HepG2 (cell line): ENCODE data around the gene PLCL2. TPM values are rescaled to one million over a fixed set of nuclear protein-coding genes. Genes with fewer than 3 reads are reported as not detected.

Experiments used
- ATAC-seq: fragments of 200-7000 bp; cut with Tn5 transposase; 3 replicates; pipeline ENCODE4 v1.9.1; 2020; ENCODE audit warnings: mild to moderate bottlenecking, moderate library complexity
- BruUV-seq: library from RNA; stranded (reverse); fragments of 400-500 nt; replicated peaks from 2 replicates; lab custom pipeline; 2021; lab: Mats Ljungman, UMichigan
- CTCF ChIA-PET: fragments of 300-600 bp; formaldehyde crosslinking; extraction: SDS; loops from one replicate; lab custom pipeline; 2021; ENCODE audit warnings: low total read pairs, inconsistent platforms, low intra/inter-chr PET ratio; lab: Yijun Ruan, JAX
- POLR2A ChIA-PET: fragments of 350-600 bp; sonication (Branson Sonifier 250); formaldehyde crosslinking; loops from one replicate; lab custom pipeline; 2020; ENCODE audit warnings: antibody characterized with exemption, inconsistent platforms; lab: Yijun Ruan, JAX
- DNase-seq: peaks from one replicate; pipeline ENCODE4 v3.0.0-alpha.2; 2015; ENCODE audit warnings: low spot score
- FAIRE-seq: peaks from 3 replicates; lab custom pipeline; 2011; peaks lifted over from hg19 to GRCh38; lab: Jason Lieb, UNC
- H2AFZ ChIP-seq: one replicate; pipeline ENCODE4 v1.6.1; 2011; ENCODE audit warnings: low read length, inconsistent platforms
- H3K27ac ChIP-seq: fragments of 300-600 bp; 3 replicates; pipeline ENCODE4 v1.8.0; 2011; ENCODE audit warnings: mixed run types, mild to moderate bottlenecking, mixed read lengths, low read length, inconsistent platforms; ENCODE audit not compliant: insufficient read depth; ENCODE audit errors: extremely low read length
- H3K27me3 ChIP-seq, 2 experiments: fragments of 200-600 bp in 1 of 2; 2 replicates in 1 of 2; 3 replicates in 1 of 2; pipeline versions ENCODE4 v1.6.0 to v1.8.0; 2011; ENCODE audit warnings: low read length in 2 of 2, mild to moderate bottlenecking in 2 of 2, moderate library complexity in 2 of 2, inconsistent platforms in 1 of 2; ENCODE audit not compliant: insufficient read depth in 2 of 2, control insufficient read depth in 1 of 2
- H3K36me3 ChIP-seq, 2 experiments: fragments of 200-600 bp in 1 of 2; replicated peaks in 1 of 2; 2 replicates in 1 of 2; 3 replicates in 1 of 2; pipeline versions ENCODE4 v1.5.1 to v1.8.0; 2011; ENCODE audit warnings: low read length in 2 of 2, inconsistent platforms in 1 of 2; ENCODE audit not compliant: insufficient read depth in 2 of 2, control insufficient read depth in 1 of 2
- H3K4me1 ChIP-seq: 2 replicates; pipeline ENCODE4 v1.5.1; 2012; ENCODE audit warnings: low read length, inconsistent platforms; ENCODE audit not compliant: insufficient read depth
- H3K4me2 ChIP-seq: 2 replicates; pipeline ENCODE4 v1.6.0; 2011; ENCODE audit warnings: low read depth, low read length, inconsistent platforms
- H3K4me3 ChIP-seq, 3 experiments: fragments of 200-600 bp in 1 of 3; sonication (generic), shearing (Covaris generic) in 1 of 3; replicated peaks in 1 of 3; 2 replicates each; pipeline ENCODE4 v1.5.1; 2011 to 2016; ENCODE audit warnings: low read length in 3 of 3, inconsistent platforms in 2 of 3, low read depth in 2 of 3, mild to moderate bottlenecking in 2 of 3, control low read depth in 1 of 3, mixed read lengths in 1 of 3; ENCODE audit not compliant: insufficient read depth in 1 of 3
- H3K79me2 ChIP-seq: one replicate; pipeline ENCODE4 v1.6.1; 2011; ENCODE audit warnings: low read length, inconsistent platforms; ENCODE audit not compliant: insufficient read depth
- H3K9ac ChIP-seq: 2 replicates; pipeline ENCODE4 v1.6.0; 2011; ENCODE audit warnings: mild to moderate bottlenecking, low read depth, low read length, inconsistent platforms; ENCODE audit not compliant: insufficient read depth
- H3K9me3 ChIP-seq: 2 replicates; pipeline ENCODE4 v1.5.1; 2012; ENCODE audit warnings: mild to moderate bottlenecking, low read length
- H4K20me1 ChIP-seq: 2 replicates; pipeline ENCODE4 v1.6.0; 2011; ENCODE audit warnings: inconsistent platforms, mild to moderate bottlenecking, low read length, moderate library complexity; ENCODE audit not compliant: insufficient read depth
- MXI1 ChIP-seq: IDR thresholded peaks from 3 replicates; pipeline ENCODE4 v1.6.1; 2012; ENCODE audit warnings: low read depth, low read length, inconsistent platforms, borderline replicate concordance
- PHF20 ChIP-seq: sonication (generic); formaldehyde crosslinking; IDR thresholded peaks from 2 replicates; pipeline ENCODE4 v1.5.0; 2020; ENCODE audit warnings: mild to moderate bottlenecking, missing genetic modification reagents
- PITX1 ChIP-seq: sonication (generic); formaldehyde crosslinking; IDR thresholded peaks from 2 replicates; pipeline ENCODE4 v1.5.1; 2020; ENCODE audit warnings: mild to moderate bottlenecking, missing genetic modification reagents
- SP1 ChIP-seq, 2 experiments: fragments of 450-650 bp in 1 of 2; sonication (generic) in 1 of 2; formaldehyde crosslinking in 1 of 2; IDR thresholded peaks; 2 replicates each; pipeline versions ENCODE4 v1.4.0 to v1.6.1; 2016 to 2020; ENCODE audit warnings: missing genetic modification reagents in 1 of 2
- ZFP90 ChIP-seq: sonication (generic); formaldehyde crosslinking; IDR thresholded peaks from 2 replicates; pipeline ENCODE4 v1.8.0; 2022; ENCODE audit warnings: missing genetic modification reagents, mild to moderate bottlenecking, inconsistent platforms, borderline replicate concordance
- WGBS: methylation state at CpG from one replicate; pipeline ENCODE4 v1.1.6; 2017; ENCODE audit warnings: low lambda C conversion rate; 5-methylcytosine and 5-hydroxymethylcytosine counted together
- in situ Hi-C: cut with HindIII; loops from 2 replicates; pipeline ENCODE4 v1.10.0; 2017; ENCODE audit warnings: low pct_unique_long_range_greater_than_20kb; ENCODE audit not compliant: extremely low pct_ligation_motif_present
- intact Hi-C: fragments of 100-400 bp; cut with micrococcal nuclease; formaldehyde crosslinking; loops from one replicate; pipeline ENCODE4 v1.10.0; 2022; ENCODE audit not compliant: unreplicated experiment
- polyA plus RNA-seq, 8 experiments: library from polyadenylated mRNA; depleted of rRNA in 3 of 8; stranded (reverse) in 7 of 8; unstranded in 1 of 8; fragments of >200 nt; fragmentation: Illumina TruSeq in 4 of 8; extraction: Trizol in 4 of 8; gene quantifications; 2 replicates each; pipeline versions ENCODE4 v1.2.1 to v1.2.3, GENCODE V29; 2011 to 2016; ENCODE audit warnings: low read depth in 4 of 8, missing spikeins in 1 of 8, mixed read lengths in 1 of 8; ENCODE audit not compliant: insufficient read depth in 1 of 8
- total RNA-seq, 5 experiments: library from RNA; depleted of rRNA; stranded (reverse); fragments of >200 nt; fragmentation: Illumina TruSeq; extraction: Trizol; gene quantifications; 2 replicates each; pipeline ENCODE4 v1.2.3, GENCODE V29; 2016; ENCODE audit warnings: low read depth in 1 of 5
- TF ChIP-seq, protein P1 (sequence below): IDR thresholded peaks from 2 replicates; pipeline ENCODE4 v1.6.1; 2016
- TF ChIP-seq, protein P2 (sequence below): sonication (generic); formaldehyde crosslinking; IDR thresholded peaks from 2 replicates; pipeline ENCODE4 v1.8.0; 2022; ENCODE audit warnings: mild to moderate bottlenecking, missing genetic modification reagents, moderate library complexity
- TF ChIP-seq, protein P3 (sequence below): sonication (generic); formaldehyde crosslinking; IDR thresholded peaks from 2 replicates; pipeline ENCODE4 v1.4.0; 2020; ENCODE audit warnings: missing genetic modification reagents
- TF ChIP-seq, protein P4 (sequence below): sonication (generic); formaldehyde crosslinking; IDR thresholded peaks from 2 replicates; pipeline ENCODE4 v1.4.0; 2020; ENCODE audit warnings: missing genetic modification reagents, borderline replicate concordance
- TF ChIP-seq, protein P5 (sequence below): sonication (generic); formaldehyde crosslinking; IDR thresholded peaks from 2 replicates; pipeline ENCODE4 v1.4.0; 2020; ENCODE audit warnings: mild to moderate bottlenecking, missing genetic modification reagents

PLCL2 gene
- total and polyA plus RNA-seq, 2 of the 13 experiments (the other 11 are each of a cell fraction or from before 2014, with no cell fraction given), result not detected

DNA sequence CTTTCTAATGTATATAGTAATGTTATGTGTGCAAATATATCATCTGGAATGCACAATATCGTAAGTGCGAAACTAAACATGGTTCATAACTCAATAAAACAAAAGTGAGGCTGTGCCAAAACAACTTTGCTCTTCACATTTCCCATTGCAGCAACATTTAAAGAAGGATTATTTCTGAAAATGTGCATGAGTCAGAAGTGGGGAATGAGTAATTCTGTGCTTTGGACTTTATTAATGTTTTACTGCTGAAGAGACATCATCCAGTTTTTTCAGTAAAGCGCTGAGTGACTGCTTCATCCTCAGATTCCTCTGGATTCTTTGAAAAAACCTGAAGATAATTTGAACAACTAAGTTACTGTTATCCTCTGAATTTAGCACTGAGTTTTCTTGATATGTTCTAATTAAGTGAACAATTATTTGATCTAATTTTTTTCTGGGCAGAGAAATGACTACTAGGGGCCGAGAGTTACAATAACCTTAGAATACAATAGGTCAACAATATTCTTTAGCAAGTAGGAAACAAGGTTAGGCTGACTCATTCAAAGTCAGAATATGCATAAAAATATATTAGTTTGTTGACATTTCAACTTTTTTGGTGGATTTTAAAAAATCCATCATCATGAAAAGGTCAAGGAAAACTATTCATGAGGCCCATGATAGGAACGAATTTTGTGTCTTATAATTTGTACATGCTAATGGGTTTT lies 20.0 kb upstream of the PLCL2 start:
- 2% methylated on average over 5 of the region's 5 CpGs for WGBS
- Histone ChIP-seq H3K79me2 (no peaks in the 10 kb centered on the region), H3K9ac (no peak overlapping the region)
- TF ChIP-seq SP1 (IDR thresholded peaks at IDR 0.05) (no peak), SP1 (CRISPR knock-in tag; IDR thresholded peaks at IDR 0.05) (no peak), ZFP90 (no peak), PITX1 (no peak), PHF20 (CRISPR knock-in tag) (no peak), MXI1 (no peak)
- TF ChIP-seq, protein P1, sequence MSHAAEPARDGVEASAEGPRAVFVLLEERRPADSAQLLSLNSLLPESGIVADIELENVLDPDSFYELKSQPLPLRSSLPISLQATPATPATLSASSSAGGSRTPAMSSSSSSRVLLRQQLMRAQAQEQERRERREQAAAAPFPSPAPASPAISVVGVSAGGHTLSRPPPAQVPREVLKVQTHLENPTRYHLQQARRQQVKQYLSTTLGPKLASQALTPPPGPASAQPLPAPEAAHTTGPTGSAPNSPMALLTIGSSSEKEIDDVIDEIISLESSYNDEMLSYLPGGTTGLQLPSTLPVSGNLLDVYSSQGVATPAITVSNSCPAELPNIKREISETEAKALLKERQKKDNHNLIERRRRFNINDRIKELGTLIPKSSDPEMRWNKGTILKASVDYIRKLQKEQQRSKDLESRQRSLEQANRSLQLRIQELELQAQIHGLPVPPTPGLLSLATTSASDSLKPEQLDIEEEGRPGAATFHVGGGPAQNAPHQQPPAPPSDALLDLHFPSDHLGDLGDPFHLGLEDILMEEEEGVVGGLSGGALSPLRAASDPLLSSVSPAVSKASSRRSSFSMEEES, result no peak
- TF ChIP-seq, protein P2, sequence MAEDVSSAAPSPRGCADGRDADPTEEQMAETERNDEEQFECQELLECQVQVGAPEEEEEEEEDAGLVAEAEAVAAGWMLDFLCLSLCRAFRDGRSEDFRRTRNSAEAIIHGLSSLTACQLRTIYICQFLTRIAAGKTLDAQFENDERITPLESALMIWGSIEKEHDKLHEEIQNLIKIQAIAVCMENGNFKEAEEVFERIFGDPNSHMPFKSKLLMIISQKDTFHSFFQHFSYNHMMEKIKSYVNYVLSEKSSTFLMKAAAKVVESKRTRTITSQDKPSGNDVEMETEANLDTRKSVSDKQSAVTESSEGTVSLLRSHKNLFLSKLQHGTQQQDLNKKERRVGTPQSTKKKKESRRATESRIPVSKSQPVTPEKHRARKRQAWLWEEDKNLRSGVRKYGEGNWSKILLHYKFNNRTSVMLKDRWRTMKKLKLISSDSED (CRISPR knock-in tag), result no peak
- TF ChIP-seq, protein P3, sequence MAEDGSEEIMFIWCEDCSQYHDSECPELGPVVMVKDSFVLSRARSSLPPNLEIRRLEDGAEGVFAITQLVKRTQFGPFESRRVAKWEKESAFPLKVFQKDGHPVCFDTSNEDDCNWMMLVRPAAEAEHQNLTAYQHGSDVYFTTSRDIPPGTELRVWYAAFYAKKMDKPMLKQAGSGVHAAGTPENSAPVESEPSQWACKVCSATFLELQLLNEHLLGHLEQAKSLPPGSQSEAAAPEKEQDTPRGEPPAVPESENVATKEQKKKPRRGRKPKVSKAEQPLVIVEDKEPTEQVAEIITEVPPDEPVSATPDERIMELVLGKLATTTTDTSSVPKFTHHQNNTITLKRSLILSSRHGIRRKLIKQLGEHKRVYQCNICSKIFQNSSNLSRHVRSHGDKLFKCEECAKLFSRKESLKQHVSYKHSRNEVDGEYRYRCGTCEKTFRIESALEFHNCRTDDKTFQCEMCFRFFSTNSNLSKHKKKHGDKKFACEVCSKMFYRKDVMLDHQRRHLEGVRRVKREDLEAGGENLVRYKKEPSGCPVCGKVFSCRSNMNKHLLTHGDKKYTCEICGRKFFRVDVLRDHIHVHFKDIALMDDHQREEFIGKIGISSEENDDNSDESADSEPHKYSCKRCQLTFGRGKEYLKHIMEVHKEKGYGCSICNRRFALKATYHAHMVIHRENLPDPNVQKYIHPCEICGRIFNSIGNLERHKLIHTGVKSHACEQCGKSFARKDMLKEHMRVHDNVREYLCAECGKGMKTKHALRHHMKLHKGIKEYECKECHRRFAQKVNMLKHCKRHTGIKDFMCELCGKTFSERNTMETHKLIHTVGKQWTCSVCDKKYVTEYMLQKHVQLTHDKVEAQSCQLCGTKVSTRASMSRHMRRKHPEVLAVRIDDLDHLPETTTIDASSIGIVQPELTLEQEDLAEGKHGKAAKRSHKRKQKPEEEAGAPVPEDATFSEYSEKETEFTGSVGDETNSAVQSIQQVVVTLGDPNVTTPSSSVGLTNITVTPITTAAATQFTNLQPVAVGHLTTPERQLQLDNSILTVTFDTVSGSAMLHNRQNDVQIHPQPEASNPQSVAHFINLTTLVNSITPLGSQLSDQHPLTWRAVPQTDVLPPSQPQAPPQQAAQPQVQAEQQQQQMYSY (CRISPR knock-in tag), result no peak
- TF ChIP-seq, protein P4, sequence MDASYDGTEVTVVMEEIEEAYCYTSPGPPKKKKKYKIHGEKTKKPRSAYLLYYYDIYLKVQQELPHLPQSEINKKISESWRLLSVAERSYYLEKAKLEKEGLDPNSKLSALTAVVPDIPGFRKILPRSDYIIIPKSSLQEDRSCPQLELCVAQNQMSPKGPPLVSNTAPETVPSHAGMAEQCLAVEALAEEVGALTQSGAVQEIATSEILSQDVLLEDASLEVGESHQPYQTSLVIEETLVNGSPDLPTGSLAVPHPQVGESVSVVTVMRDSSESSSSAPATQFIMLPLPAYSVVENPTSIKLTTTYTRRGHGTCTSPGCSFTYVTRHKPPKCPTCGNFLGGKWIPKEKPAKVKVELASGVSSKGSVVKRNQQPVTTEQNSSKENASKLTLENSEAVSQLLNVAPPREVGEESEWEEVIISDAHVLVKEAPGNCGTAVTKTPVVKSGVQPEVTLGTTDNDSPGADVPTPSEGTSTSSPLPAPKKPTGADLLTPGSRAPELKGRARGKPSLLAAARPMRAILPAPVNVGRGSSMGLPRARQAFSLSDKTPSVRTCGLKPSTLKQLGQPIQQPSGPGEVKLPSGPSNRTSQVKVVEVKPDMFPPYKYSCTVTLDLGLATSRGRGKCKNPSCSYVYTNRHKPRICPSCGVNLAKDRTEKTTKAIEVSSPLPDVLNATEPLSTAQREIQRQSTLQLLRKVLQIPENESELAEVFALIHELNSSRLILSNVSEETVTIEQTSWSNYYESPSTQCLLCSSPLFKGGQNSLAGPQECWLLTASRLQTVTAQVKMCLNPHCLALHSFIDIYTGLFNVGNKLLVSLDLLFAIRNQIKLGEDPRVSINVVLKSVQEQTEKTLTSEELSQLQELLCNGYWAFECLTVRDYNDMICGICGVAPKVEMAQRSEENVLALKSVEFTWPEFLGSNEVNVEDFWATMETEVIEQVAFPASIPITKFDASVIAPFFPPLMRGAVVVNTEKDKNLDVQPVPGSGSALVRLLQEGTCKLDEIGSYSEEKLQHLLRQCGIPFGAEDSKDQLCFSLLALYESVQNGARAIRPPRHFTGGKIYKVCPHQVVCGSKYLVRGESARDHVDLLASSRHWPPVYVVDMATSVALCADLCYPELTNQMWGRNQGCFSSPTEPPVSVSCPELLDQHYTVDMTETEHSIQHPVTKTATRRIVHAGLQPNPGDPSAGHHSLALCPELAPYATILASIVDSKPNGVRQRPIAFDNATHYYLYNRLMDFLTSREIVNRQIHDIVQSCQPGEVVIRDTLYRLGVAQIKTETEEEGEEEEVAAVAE, result no peak
- TF ChIP-seq, protein P5, sequence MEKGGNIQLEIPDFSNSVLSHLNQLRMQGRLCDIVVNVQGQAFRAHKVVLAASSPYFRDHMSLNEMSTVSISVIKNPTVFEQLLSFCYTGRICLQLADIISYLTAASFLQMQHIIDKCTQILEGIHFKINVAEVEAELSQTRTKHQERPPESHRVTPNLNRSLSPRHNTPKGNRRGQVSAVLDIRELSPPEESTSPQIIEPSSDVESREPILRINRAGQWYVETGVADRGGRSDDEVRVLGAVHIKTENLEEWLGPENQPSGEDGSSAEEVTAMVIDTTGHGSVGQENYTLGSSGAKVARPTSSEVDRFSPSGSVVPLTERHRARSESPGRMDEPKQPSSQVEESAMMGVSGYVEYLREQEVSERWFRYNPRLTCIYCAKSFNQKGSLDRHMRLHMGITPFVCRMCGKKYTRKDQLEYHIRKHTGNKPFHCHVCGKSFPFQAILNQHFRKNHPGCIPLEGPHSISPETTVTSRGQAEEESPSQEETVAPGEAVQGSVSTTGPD (CRISPR knock-in tag), result no peak

More for the DNA sequence above, 20.0 kb upstream of the PLCL2 start:
- Histone ChIP-seq H3K4me3 (no peak overlapping the region), H3K36me3 (no peaks in the 10 kb centered on the region), H2AFZ (no peak overlapping the region), H3K9me3 (no peaks in the 10 kb centered on the region), H3K27me3 (no peaks in the 10 kb centered on the region), H4K20me1 (no peaks in the 10 kb centered on the region), H3K27ac (no peak overlapping the region), H3K4me2 (no peak overlapping the region), H3K4me1 (no peaks in the 10 kb centered on the region)
- FAIRE-seq, result no peak
- in situ Hi-C loops (no loop called here), intact Hi-C loops (no loop called here)
- BruUV-seq, result no TSS peak
- ChIA-PET POLR2A (no interaction called here), CTCF (no interaction called here)
- DNase-seq, result peak; percentile 4
- ATAC-seq, result no peak
